ENCODE data around the gene ETFRF1. TPM values are rescaled to one million over a fixed set of nuclear protein-coding genes. Genes with fewer than 3 reads are reported as not detected.

Gene ETFRF1
- total RNA-seq, 1 donor from 2014 or later, result 17.9 TPM

GRCh38 chr12:25194722-25195055, 348 bp upstream of the ETFRF1 start:
- H3K27ac Mint-ChIP-seq (ENCODE audit: unreplicated experiment), result peak overlapping the region; percentile 99
- peaks cover 25% of the 10 kb centered on the region for H3K4me1 Mint-ChIP-seq (ENCODE audit: unreplicated experiment)
- TF ChIP-seq CTCF (IDR thresholded peaks at IDR 0.05), result no peak
- H3K27me3 Mint-ChIP-seq (ENCODE audit: unreplicated experiment), result no peaks in the 10 kb centered on the region
- no peak for DNase-seq (ENCODE audit: extremely low spot score, unreplicated experiment)
- no peaks in the 10 kb centered on the region for H3K9me3 Mint-ChIP-seq (ENCODE audit: unreplicated experiment)
- H3K36me3 Mint-ChIP-seq (ENCODE audit: unreplicated experiment), result peaks cover 2% of the 10 kb centered on the region
- peak overlapping the region; percentile 95 for H3K4me3 Mint-ChIP-seq (ENCODE audit: unreplicated experiment)

GRCh38 chr12:25197608-25198007, 2.6 kb downstream of the ETFRF1 start:
- Mint-ChIP-seq H3K9me3 (ENCODE audit: unreplicated experiment) (no peaks in the 10 kb centered on the region), H3K27me3 (ENCODE audit: unreplicated experiment) (no peaks in the 10 kb centered on the region), H3K36me3 (ENCODE audit: unreplicated experiment) (peaks cover 5% of the 10 kb centered on the region), H3K4me1 (ENCODE audit: unreplicated experiment) (peaks cover 33% of the 10 kb centered on the region), H3K4me3 (ENCODE audit: unreplicated experiment) (no peak overlapping the region), H3K27ac (ENCODE audit: unreplicated experiment) (no peak overlapping the region)
- TF ChIP-seq CTCF (IDR thresholded peaks at IDR 0.05), result no peak
- DNase-seq (ENCODE audit: extremely low spot score, unreplicated experiment), result no peak

- Mint-ChIP-seq H3K36me3 (ENCODE audit: unreplicated experiment) (peaks cover 7% of the 10 kb centered on the region), H3K9me3 (ENCODE audit: unreplicated experiment) (no peaks in the 10 kb centered on the region), H3K27me3 (ENCODE audit: unreplicated experiment) (no peaks in the 10 kb centered on the region), H3K27ac (ENCODE audit: unreplicated experiment) (peak overlapping the region; percentile 5), H3K4me1 (ENCODE audit: unreplicated experiment) (peaks cover 21% of the 10 kb centered on the region), H3K4me3 (ENCODE audit: unreplicated experiment) (no peak overlapping the region)
- no peak for DNase-seq (ENCODE audit: extremely low spot score, unreplicated experiment)
- TF ChIP-seq CTCF (IDR thresholded peaks at IDR 0.05), result no peak
These were observed 5.7 kb downstream of the ETFRF1 start for GRCh38 chr12:25200703-25201102.

- no peaks in the 10 kb centered on the region for H3K27me3 Mint-ChIP-seq (ENCODE audit: unreplicated experiment)
- H3K4me1 Mint-ChIP-seq (ENCODE audit: unreplicated experiment), result peaks cover 11% of the 10 kb centered on the region
- no peak for TF ChIP-seq CTCF (IDR thresholded peaks at IDR 0.05)
These were observed 7.1 kb downstream of the ETFRF1 start for GRCh38 chr12:25202137-25202536.

GRCh38 chr12:25207411-25207810, 12.4 kb downstream of the ETFRF1 start:
- H3K27me3 Mint-ChIP-seq (ENCODE audit: unreplicated experiment), result no peaks in the 10 kb centered on the region
- H3K27ac Mint-ChIP-seq (ENCODE audit: unreplicated experiment), result no peak overlapping the region
- H3K4me3 Mint-ChIP-seq (ENCODE audit: unreplicated experiment), result no peak overlapping the region
- H3K4me1 Mint-ChIP-seq (ENCODE audit: unreplicated experiment), result no peaks in the 10 kb centered on the region
- peaks cover 9% of the 10 kb centered on the region for H3K36me3 Mint-ChIP-seq (ENCODE audit: unreplicated experiment)
- H3K9me3 Mint-ChIP-seq (ENCODE audit: unreplicated experiment), result no peaks in the 10 kb centered on the region
- TF ChIP-seq CTCF (IDR thresholded peaks at IDR 0.05), result no peak
- no peak for DNase-seq (ENCODE audit: extremely low spot score, unreplicated experiment)

More at GRCh38 chr12:25202137-25202536, 7.1 kb downstream of the ETFRF1 start:
- H3K9me3 Mint-ChIP-seq (ENCODE audit: unreplicated experiment), result no peaks in the 10 kb centered on the region
- no peak for DNase-seq (ENCODE audit: extremely low spot score, unreplicated experiment)
- no peak overlapping the region for H3K27ac Mint-ChIP-seq (ENCODE audit: unreplicated experiment)
- no peak overlapping the region for H3K4me3 Mint-ChIP-seq (ENCODE audit: unreplicated experiment)
- H3K36me3 Mint-ChIP-seq (ENCODE audit: unreplicated experiment), result peaks cover 10% of the 10 kb centered on the region

All from osteocyte (in vitro differentiated cells).